GM21360 (cell line): ENCODE measurements around the gene TINAGL1.

Experiments
- ATAC-seq: cut with Tn5 transposase; IDR thresholded peaks from one replicate; pipeline ENCODE4 v1.9.1; 2021; ENCODE audit warnings: mild to moderate bottlenecking, moderate library complexity; ENCODE audit not compliant: unreplicated experiment

TINAGL1 gene

GRCh38 chr1:31625561-31626222, 49.4 kb downstream of the TINAGL1 start:
- ATAC-seq = no peak

- no peak for ATAC-seq
Measured at GRCh38 chr1:31626223-31627207, 50.2 kb downstream of the TINAGL1 start.

- ATAC-seq = no peak
Measured at GRCh38 chr1:31627301-31627929, 51.1 kb downstream of the TINAGL1 start.

- ATAC-seq = no peak
Measured at GRCh38 chr1:31627930-31628559, 51.7 kb downstream of the TINAGL1 start.

GRCh38 chr1:31628931-31629556, 52.7 kb downstream of the TINAGL1 start:
- no peak for ATAC-seq

- no peak for ATAC-seq
Measured at GRCh38 chr1:31632649-31633048, 56.3 kb downstream of the TINAGL1 start.

GRCh38 chr1:31633117-31633516, 56.8 kb downstream of the TINAGL1 start:
- no peak for ATAC-seq
